ENCODE measurements around the gene CLEC18A.
"Not testable (repeated sequence)": the region's sequence is repeated elsewhere in the genome, so short reads cannot be mapped to it uniquely, and the experiment has no call there.

CLEC18A gene

GRCh38 chr16:69952572-69953355 is 1.6 kb downstream of the CLEC18A start:
- not testable (repeated sequence) for DNase-seq

- DNase-seq = not testable (repeated sequence)
Observed at GRCh38 chr16:69954241-69954640, 3.1 kb downstream of the CLEC18A start.

DNA sequence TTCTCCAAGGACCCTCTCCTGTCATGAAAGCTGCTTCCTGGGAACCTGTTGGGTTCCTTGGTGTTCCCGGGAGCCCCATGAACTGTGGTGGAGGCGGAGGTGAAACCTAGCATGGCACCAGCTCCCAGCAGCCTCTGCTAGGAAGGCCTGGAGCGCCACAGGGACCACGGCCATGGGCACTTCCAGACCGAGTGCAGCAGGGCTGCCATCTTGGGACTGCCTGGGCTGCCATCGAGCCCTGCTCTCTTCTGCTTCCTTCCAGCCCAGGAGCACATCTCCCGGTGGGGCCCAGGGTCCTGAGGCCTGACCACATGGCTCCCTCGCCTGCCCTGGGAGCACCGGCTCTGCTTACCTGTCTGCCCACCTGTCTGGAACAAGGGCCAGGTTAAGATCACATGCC is 12.2 kb downstream of the CLEC18A start:
- not testable (repeated sequence) for DNase-seq

DNA sequence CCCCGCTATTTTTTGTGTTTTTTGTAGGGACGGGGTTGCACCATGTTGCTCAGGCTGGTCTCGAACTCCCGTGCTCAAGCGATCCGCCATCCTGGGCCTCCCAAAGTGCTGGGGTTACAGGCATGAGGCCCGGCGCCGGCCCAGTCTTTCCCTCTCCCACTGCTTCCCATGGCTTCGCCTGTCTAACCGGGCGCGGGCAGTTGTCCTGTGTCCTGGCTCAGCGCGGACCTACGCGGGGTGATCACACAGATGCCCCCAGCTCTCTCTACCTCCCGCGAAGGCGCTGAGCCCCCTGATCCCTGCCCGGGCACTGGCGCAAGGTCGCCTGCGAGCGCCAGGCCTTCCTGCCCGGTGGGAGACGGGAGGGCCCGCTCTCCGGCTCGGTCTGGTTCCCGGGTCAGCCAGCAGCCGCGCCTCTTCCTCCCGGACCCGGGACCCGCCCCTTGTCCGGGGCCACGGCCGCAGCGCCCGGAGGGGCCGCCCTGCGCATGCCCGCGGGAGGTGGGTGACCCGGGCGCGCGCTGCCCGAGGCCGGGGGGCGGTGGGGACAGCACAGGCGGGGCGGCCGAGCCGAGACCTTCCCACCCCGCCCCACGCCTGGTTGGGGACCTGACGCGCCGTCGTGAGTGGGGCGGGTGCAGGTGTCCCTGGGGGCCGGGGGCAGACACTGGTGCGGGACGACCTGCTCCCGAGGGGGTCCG is 14.0 kb downstream of the CLEC18A start:
- not testable (repeated sequence) for DNase-seq

- not testable (repeated sequence) for DNase-seq
Observed at GRCh38 chr16:69965661-69966054, 14.5 kb downstream of the CLEC18A start.

DNA sequence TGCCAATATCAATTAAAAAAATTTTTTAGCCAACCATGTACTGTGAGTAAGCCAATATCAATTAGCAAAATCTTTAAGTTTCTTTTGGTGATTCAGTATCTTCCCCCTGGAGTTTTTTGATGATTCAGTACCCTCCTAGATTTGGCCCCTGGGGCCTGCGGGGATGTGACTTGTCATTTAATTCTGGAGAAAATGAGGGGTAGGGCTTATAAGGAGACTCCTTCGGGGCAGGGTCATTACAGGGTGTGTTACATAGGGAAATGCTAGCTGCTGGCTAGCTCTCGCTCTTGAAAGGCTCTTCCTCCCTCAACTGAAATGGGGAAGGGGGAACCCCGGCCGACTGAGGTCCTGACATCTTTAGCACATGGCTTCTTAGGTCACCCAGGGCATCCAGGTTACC is 16.6 kb downstream of the CLEC18A start:
- not testable (repeated sequence) for DNase-seq

DNA sequence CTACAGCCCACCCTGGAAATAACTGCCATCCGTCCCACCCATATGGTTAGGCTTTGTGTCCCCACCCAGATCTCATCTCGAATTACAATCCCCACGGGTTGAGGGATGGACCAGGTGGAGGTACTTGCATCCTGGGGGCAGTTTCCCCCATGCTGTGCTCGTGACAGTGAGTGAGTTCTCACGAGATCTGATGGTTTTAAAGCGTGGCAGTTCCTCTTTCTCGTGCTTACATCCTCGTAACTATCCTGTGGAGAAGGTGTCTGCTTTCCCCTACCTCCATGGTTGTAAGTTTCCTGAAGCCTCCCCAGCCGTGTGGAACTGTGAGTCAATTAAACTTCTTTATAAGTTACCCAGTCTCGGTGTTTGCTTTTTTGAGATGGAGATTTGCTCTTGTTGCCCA is 17.0 kb downstream of the CLEC18A start:
- DNase-seq = not testable (repeated sequence)

DNA sequence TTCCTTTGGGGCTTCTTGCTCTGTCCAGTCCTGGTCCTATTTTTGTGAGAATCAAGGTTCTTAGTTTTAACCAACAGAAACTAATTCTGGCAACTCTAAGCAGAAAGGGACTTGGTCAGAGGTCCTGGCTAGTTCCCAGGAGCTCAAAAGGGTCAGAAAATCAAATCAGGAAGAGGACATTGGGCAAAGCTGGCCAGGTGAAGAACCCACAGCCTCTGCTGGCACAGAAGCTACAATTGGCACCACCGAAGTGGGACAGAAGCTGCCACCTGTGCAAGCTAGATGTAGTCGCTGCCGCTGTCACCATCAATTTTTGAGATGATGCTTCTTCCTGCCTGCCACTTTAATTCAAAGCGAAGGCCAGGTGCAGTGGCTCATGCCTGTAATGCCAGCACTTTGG is 18.5 kb downstream of the CLEC18A start:
- DNase-seq = not testable (repeated sequence)

DNA sequence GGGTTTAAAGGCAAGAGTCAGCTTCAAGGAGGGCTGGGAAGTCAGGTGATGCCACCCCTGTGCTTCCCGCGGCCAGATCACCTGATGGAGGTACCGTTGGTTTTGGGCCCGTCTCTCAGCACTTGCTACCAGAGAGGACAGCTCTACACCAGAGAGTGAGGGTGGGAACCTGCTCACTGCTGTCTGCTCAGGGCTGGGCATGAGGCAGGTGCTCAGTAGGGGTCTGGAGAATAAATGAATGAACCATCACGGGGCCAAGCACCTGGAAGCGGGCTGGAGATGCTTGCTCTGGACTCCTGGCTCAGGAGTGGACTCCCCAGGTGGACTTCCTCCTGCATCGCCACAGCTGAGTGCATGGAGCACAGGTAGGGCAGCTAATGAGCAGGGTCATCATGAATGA is 21.0 kb downstream of the CLEC18A start:
- not testable (repeated sequence) for DNase-seq

DNA sequence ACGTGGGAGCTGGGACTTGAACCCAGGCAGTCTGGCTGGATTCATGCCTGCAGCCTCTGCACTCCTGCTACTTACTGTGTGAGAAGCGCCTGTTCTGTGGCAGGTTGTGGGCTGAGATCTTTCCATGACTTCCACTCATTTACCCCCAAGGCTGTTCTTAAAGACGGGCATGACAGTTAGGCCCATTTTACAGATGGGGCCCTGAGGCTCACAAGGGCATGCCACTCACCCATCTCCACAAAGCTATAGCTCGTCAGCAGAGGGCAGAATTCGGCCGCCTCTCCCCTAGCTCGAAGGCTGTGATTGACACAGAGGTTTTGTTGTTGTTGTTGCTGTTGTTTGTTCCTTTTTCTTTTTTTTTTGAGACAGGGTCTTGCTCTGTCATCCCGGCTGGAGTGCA is 21.8 kb downstream of the CLEC18A start:
- not testable (repeated sequence) for DNase-seq

- not testable (repeated sequence) for DNase-seq
Observed at GRCh38 chr16:69985196-69985595, 34.1 kb downstream of the CLEC18A start.

DNA sequence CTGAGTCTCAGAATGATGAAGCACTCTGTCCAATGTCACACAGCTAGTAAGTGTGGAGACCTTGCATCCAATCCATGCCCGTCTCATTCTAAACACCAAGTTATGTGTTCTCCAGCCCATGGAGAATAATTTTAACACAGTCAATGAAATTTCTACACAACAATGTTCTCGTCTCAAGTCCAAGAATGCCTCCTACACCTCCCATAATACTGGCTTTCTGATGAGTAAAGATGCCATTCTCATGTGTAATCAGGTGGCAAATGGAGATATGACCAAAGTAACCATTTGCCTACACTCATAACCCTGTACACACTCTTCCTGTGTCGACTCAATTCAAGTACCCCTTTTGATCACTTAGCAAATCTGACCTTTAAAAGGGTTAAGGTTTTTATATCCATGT is 46.8 kb downstream of the CLEC18A start:
- not testable (repeated sequence) for DNase-seq

DNA sequence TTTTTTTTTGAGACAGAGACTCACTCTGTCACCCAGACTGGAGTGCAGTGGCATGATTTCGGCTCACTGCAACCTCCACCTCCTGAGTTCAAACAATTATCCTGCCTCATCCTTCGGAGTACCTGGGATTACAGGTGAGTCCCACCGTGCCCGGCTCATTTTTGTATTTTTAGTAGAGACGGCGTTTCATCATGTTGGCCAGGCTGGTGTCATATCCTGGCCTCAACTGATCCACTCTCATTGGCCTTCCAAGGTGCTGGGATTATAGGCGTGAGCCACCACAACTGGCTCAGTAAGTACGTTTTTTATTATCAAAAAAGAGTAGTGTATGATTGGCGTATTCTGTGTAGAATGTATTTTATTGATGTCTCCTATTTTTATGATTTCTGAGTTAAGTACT is 48.7 kb downstream of the CLEC18A start:
- not testable (repeated sequence) for DNase-seq

- DNase-seq = not testable (repeated sequence)
Observed at GRCh38 chr16:70003511-70003910, 52.4 kb downstream of the CLEC18A start.

DNA sequence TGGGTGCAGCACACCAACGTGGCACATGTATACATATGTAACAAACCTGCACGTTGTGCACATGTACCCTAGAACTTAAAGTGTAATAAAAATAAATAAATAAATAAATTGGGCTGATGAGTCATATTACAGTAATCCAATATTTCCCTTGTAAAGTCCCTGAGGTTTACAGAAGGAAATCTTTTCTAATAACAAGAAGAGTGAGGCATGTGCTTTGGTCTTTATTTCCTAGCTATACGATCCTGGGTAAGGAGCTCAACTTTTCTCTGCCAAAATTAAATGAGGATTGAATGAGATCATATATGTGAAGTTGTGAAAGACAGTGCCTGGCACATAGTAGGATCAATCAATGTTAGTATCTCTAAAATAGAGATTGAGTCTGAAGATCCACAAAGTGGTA is 57.5 kb downstream of the CLEC18A start:
- not testable (repeated sequence) for DNase-seq

DNA sequence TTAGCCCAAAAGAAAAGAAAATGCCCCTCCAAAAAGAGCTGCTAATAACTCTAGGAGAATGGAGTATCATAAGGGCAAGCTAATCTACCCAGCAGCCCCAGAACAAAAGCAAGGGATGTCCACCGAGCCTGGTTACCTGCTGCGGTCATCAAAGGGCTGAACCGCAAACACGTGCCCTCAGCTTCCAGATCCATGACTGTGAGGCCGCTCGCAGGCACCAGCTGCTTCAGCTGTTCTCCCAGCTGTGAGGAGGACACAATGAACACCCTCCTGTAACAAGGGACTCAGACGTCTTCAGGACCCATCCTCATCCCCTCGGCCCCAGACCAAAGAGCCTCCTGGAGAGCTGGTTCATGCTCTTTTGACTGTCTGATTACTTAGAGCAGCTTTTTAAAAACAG is 59.5 kb downstream of the CLEC18A start:
- DNase-seq = not testable (repeated sequence)

- not testable (repeated sequence) for DNase-seq
Observed at GRCh38 chr16:70011120-70011519, 60.0 kb downstream of the CLEC18A start.

GRCh38 chr16:70012354-70012753 is 61.2 kb downstream of the CLEC18A start:
- DNase-seq = not testable (repeated sequence)

DNA sequence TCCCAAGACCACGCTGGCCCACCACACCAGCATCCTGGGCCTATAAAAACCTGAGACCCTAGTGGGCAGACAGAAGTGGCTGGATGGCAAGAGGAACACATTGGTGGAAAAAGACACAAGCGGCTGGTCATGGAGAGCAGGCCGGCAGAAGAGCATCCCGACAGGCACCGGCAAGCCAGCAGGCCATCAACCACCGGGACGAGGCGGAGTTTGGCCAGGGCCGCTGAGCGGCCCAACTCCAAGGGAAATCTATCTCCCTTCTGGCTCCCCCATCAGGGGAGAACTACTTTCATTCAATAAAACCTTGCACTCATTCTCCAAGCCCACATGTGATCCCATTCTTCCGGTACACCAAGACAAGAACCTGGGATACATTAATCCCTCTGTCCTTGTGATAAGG is 61.8 kb downstream of the CLEC18A start:
- DNase-seq = not testable (repeated sequence)

All from NCI-H1417 treated with DMSO at 0.1 percent for 48 hours (cell line).